Vagina (tissue), 2 donors: ENCODE results near the gene SIAH2. TPM values are rescaled to one million over a fixed set of nuclear protein-coding genes. Genes with fewer than 3 reads are reported as not detected.

ENCODE experiments used
- DNase-seq, 2 donors: peaks; one replicate each; pipeline ENCODE4 v3.0.0-alpha.2; 2017; ENCODE audit errors: extremely low spot score in 2 of 2
- H3K27ac ChIP-seq: fragments of 200-600 bp; sonication (generic); one replicate; pipeline ENCODE4 v1.5.1; 2019
- H3K27me3 ChIP-seq: fragments of 200-600 bp; sonication (generic); one replicate; pipeline ENCODE4 v1.5.1; 2019
- H3K36me3 ChIP-seq, 2 donors: fragments of 200-600 bp; sonication (generic); one replicate each; pipeline ENCODE4 v1.5.1; 2017 to 2019
- H3K4me1 ChIP-seq: fragments of 200-600 bp; sonication (generic); one replicate; pipeline ENCODE4 v1.5.1; 2019
- H3K4me3 ChIP-seq, 2 donors: fragments of 200-600 bp; sonication (generic); 1 replicate in 1 of 2; 2 replicates in 1 of 2; pipeline ENCODE4 v1.5.1; 2016 to 2019
- H3K9me3 ChIP-seq: fragments of 200-600 bp; sonication (generic); one replicate; pipeline ENCODE4 v1.5.1; 2019
- CTCF ChIP-seq, 3 experiments: fragments of 450-650 bp in 2 of 3; fragments of 200-600 bp in 1 of 3; sonication (generic) in 1 of 3; IDR thresholded peaks; one replicate each; pipeline ENCODE4 v1.5.1; 2017 to 2019; ENCODE audit warnings: antibody characterized with exemption in 3 of 3, mild to moderate bottlenecking in 2 of 3, moderate library complexity in 2 of 3
- POLR2A ChIP-seq, 2 donors: fragments of 450-650 bp; IDR thresholded peaks; one replicate each; pipeline ENCODE4 v1.6.1; 2017; ENCODE audit warnings: antibody characterized with exemption in 2 of 2, mild to moderate bottlenecking in 2 of 2, moderate library complexity in 2 of 2
- POLR2AphosphoS5 ChIP-seq, 2 donors: sonication (generic); formaldehyde crosslinking; IDR thresholded peaks; one replicate each; pipeline ENCODE4 v1.9.0; 2017; ENCODE audit warnings: antibody characterized with exemption in 2 of 2, mild to moderate bottlenecking in 2 of 2, low read depth in 1 of 2; ENCODE audit not compliant: insufficient read depth in 1 of 2
- intact Hi-C: fragments of 100-400 bp; cut with DNase I; formaldehyde crosslinking; loops from one replicate; pipeline ENCODE4 v1.15.1; 2023
- total RNA-seq: library from RNA; depleted of rRNA; stranded (reverse); fragments of >200 nt; gene quantifications from one replicate; pipeline ENCODE4 v1.2.3, GENCODE V29; 2016

SIAH2 gene
- total RNA-seq, 1 donor from 2014 or later: 71.0 TPM

GRCh38 chr3:150722267-150722666, 40.7 kb downstream of the SIAH2 start:
- Histone ChIP-seq H3K4me1 (peaks cover 17% of the 10 kb centered on the region), H3K36me3 (no peaks in the 10 kb centered on the region), H3K9me3 (no peaks in the 10 kb centered on the region), H3K4me3 (no peak overlapping the region), H3K27me3 (no peaks in the 10 kb centered on the region), H3K27ac (no peak overlapping the region)
- intact Hi-C loops: loop anchor here (5.0 kb wide), 2 partner anchors 40 to 145 kb away; partner anchors contain the start of gene SIAH2
- TF ChIP-seq CTCF (IDR thresholded peaks at IDR 0.05): no peak
- no peak for TF ChIP-seq POLR2AphosphoS5 (IDR thresholded peaks at IDR 0.05; ENCODE audit: insufficient read depth in 1 of 2, low read depth in 1 of 2)
- no peak for TF ChIP-seq POLR2A (IDR thresholded peaks at IDR 0.05)
- no peak for DNase-seq

DNA sequence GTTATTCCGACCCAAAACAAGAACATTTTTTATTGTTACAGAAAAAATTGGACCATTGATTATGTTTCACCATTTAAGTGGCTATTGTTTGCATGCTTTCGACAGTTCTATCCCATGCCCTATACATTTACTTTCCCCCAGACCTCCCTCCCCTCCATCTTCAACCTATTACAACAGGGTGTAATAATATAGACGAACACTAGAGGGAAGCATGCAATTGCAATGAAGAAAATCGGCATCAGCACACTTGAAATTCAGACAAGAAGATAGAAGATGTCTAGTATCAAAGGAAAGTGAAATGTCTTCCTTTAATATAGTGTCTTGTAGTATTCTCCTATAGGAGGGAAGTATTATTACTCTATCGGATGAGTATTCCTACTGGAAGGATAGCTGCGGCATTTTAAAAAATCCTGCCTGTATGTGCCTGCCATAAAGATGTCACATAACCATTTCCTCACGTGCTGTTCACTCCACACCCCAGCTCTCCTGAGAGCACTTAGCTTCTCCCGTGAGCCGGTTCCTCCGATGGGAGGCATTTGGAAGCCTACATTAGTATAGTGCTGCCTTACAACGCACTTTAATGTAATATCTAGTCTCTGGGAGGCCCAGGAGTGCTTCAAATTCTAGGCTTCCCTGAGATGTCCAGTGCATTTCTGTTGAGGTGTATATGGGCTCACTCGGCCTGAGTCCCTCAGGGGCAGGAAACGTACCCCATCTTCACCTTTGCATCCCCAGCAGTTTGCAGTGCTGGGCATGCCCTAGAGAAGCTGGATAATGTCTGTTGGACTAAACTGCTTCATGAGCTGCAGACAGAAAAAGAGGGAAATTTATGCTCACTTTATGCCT, 41.5 kb downstream of the SIAH2 start:
- Histone ChIP-seq H3K9me3 (no peaks in the 10 kb centered on the region), H3K27ac (peak overlapping the region; percentile 57), H3K27me3 (no peaks in the 10 kb centered on the region), H3K4me1 (peaks cover 17% of the 10 kb centered on the region), H3K4me3 (peak overlapping the region; percentile 2 to 15), H3K36me3 (no peaks in the 10 kb centered on the region)
- intact Hi-C loops: loop anchor here (2.0 to 5.0 kb wide), 3 partner anchors 41 to 425 kb away; partner anchors contain the start of gene SIAH2
- DNase-seq: no peak
- no peak for TF ChIP-seq POLR2A (IDR thresholded peaks at IDR 0.05)
- TF ChIP-seq POLR2AphosphoS5 (IDR thresholded peaks at IDR 0.05; ENCODE audit: insufficient read depth in 1 of 2, low read depth in 1 of 2): peak in 1 of 2 donors; percentile 62
- TF ChIP-seq CTCF (IDR thresholded peaks at IDR 0.05): peak; percentile 59 to 89 (median 89)

- intact Hi-C loops: loop anchor here (2.0 to 5.0 kb wide), 3 partner anchors 42 to 426 kb away; partner anchors contain the start of gene SIAH2
- no peak overlapping the region for H3K27ac ChIP-seq
- DNase-seq: no peak
- no peak overlapping the region for H3K4me3 ChIP-seq
- TF ChIP-seq POLR2AphosphoS5 (IDR thresholded peaks at IDR 0.05; ENCODE audit: insufficient read depth in 1 of 2, low read depth in 1 of 2) (no peak), CTCF (IDR thresholded peaks at IDR 0.05) (no peak), POLR2A (IDR thresholded peaks at IDR 0.05) (no peak)
- no peaks in the 10 kb centered on the region for H3K27me3 ChIP-seq
- peaks cover 12% of the 10 kb centered on the region for H3K4me1 ChIP-seq
- H3K9me3 ChIP-seq: no peaks in the 10 kb centered on the region
- H3K36me3 ChIP-seq: no peaks in the 10 kb centered on the region
Measured at GRCh38 chr3:150720444-150720843, 42.5 kb downstream of the SIAH2 start.

- H3K27ac ChIP-seq: no peak overlapping the region
- intact Hi-C loops: no loop called here
- TF ChIP-seq POLR2A (IDR thresholded peaks at IDR 0.05): no peak
- no peak for DNase-seq
- no peaks in the 10 kb centered on the region for H3K4me1 ChIP-seq
- no peak overlapping the region for H3K4me3 ChIP-seq
- H3K36me3 ChIP-seq: no peaks in the 10 kb centered on the region
- no peaks in the 10 kb centered on the region for H3K9me3 ChIP-seq
- H3K27me3 ChIP-seq: no peaks in the 10 kb centered on the region
Measured at GRCh38 chr3:150710097-150710496, 52.9 kb downstream of the SIAH2 start.

GRCh38 chr3:150703756-150704344, 59.1 kb downstream of the SIAH2 start, which contains the start of gene ERICH6:
ERICH6 (minus strand) TSS chr3:150703920; CDS start chr3:150703898, 22 bp downstream.
- Histone ChIP-seq H3K27ac (peak within 1 kb of the TSS; percentile 84), H3K36me3 (no peaks in the 10 kb centered on the region), H3K9me3 (no peaks in the 10 kb centered on the region), H3K27me3 (no peaks in the 10 kb centered on the region), H3K4me3 (peak within 1 kb of the TSS; percentile 41 to 67), H3K4me1 (peaks cover 6% of the 10 kb centered on the region)
- TF ChIP-seq CTCF (IDR thresholded peaks at IDR 0.05) (peak in 1 of 3 experiments; percentile 20), POLR2AphosphoS5 (IDR thresholded peaks at IDR 0.05; ENCODE audit: insufficient read depth in 1 of 2, low read depth in 1 of 2) (peak; percentile 34 to 63), POLR2A (IDR thresholded peaks at IDR 0.05) (peak in 1 of 2 donors; percentile 7)
- intact Hi-C loops: loop anchor here (2.0 kb wide), 1 partner anchor 99 kb away; no protein-coding TSS in a partner anchor
- no peak for DNase-seq
